Measurements from ENCODE around the gene IFT27. TPM values are rescaled to one million over a fixed set of nuclear protein-coding genes. Genes with fewer than 3 reads are reported as not detected.

The IFT27 gene
- total RNA-seq, 2 donors from 2014 or later = 15.0 to 16.0 TPM

DNA sequence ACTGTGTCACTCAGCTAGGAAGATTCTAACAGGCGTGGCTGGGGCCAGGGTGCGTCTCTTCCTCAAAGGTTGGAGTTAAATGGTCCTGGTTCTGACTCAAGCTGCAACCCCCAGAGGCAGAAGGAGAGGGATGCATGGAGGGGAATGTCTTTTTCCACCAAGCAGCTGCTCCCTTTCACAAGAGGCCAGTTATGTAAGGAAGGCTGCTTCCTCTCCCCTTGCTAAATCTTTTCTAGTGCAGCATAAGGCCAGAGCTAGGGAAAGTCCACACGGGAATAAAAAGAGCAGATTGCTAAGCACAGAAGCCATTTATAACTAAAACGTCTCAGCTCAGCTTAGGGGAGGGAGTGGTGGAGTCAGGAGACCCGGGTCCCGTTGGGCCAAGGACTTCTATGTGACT is 30.9 kb upstream of the IFT27 start:
- H3K27me3 ChIP-seq (replicated peaks; ENCODE audit: insufficient read depth) = no peaks in the 10 kb centered on the region
- ATAC-seq (ENCODE audit: insufficient number of reproducible peaks, low FRiP score, low read depth) = no peak
- DNase-seq (ENCODE audit: low spot score) = no peak
- no peak for TF ChIP-seq CTCF (IDR thresholded peaks at IDR 0.05)
- H3K9me3 ChIP-seq = no peaks in the 10 kb centered on the region
- no peak overlapping the region for H3K4me3 ChIP-seq
- H3K4me1 ChIP-seq (ENCODE audit: control insufficient read depth in 1 of 2, low read depth in 2 of 2) = no peaks in the 10 kb centered on the region
- no peaks in the 10 kb centered on the region for H3K36me3 ChIP-seq
- H3K27ac ChIP-seq = no peak overlapping the region

DNA sequence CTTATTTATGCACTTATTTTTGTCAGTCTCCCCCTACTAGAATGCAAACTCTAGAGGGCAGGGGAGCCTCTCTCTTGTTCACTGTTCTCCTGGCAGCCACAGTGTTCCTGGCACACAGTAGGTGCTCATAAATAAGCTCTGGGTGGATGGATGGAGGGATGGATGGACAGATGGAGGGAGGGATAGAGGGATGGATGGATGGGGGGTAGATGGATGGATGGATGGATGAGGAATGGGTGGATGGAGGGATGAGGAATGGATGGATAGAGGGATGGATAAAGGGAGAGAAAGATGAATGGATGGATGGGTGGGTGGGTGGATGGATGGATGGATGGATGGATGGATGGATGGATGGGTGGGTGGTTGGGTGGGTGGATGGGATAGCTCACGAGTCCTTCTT is 27.4 kb upstream of the IFT27 start:
- ATAC-seq (ENCODE audit: insufficient number of reproducible peaks, low FRiP score, low read depth) (no peak), DNase-seq (ENCODE audit: low spot score) (no peak)
- no peaks in the 10 kb centered on the region for H3K36me3 ChIP-seq
- no peaks in the 10 kb centered on the region for H3K4me1 ChIP-seq (ENCODE audit: control insufficient read depth in 1 of 2, low read depth in 2 of 2)
- TF ChIP-seq CTCF (IDR thresholded peaks at IDR 0.05) = no peak
- H3K27ac ChIP-seq = no peak overlapping the region
- H3K27me3 ChIP-seq (replicated peaks; ENCODE audit: insufficient read depth) = no peaks in the 10 kb centered on the region
- no peak overlapping the region for H3K4me3 ChIP-seq
- no peaks in the 10 kb centered on the region for H3K9me3 ChIP-seq

DNA sequence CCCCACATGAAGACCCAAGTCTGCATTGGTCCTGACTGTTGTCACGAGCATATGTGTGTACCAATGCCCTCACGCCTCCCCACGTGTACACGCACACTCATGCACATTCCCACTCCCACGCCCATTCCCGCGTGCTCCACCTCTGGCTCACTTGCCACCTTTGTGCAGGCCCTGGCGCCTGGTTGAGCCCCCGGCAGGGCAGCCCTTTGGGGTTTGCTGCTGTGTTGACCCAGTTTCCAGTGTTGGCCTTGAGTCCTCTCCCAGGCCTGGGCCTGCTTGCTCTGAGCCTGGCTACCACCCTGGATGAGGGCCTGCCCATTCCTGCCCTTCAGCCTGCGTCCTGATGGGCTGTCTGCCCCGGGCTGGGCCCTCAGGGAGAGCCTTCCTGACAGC is 22.8 kb upstream of the IFT27 start:
- Histone ChIP-seq H3K9me3 (no peaks in the 10 kb centered on the region), H3K4me3 (no peak overlapping the region), H3K27ac (no peak overlapping the region), H3K36me3 (no peaks in the 10 kb centered on the region), H3K27me3 (replicated peaks; ENCODE audit: insufficient read depth) (no peaks in the 10 kb centered on the region), H3K4me1 (ENCODE audit: control insufficient read depth in 1 of 2, low read depth in 2 of 2) (no peaks in the 10 kb centered on the region)
- TF ChIP-seq CTCF (IDR thresholded peaks at IDR 0.05) = no peak
- no peak for ATAC-seq (ENCODE audit: insufficient number of reproducible peaks, low FRiP score, low read depth)
- DNase-seq (ENCODE audit: low spot score) = no peak

DNA sequence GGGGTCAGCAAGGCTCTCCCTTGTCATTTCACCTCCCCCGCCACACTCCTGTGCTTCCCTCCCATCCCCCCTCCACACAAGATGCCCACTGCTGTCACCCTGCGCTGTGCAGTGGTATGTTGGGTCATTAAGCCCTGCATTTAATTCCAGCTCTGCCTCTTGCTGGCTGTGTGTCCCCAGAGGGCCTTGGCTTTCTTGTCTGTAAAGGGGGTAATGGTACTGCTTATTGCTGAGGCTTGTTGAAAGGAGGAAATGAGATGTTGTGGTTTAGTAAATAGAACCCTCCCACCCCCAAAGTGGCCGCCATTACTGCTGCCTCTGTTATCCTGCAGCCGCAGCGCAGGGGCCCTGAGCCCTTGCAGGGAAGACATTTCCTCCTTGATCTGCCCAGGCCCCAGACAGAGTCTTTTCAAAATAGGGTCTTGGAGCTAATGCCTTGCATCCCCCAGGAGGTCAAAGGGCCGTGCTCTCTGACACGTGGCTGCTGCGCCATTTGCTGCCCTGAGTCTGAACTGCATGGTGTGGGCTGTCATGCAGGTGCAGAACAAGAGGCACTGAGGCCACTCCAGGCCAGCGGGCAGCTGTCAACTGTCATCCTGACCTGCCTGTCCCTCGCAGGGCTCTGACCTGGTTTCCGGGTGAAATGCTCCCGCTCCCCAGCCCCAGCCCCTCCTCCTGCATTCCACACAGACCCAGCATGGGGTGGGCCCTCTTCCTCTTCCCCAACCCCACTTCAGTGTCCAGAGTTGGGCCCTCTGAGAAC is 22.2 kb upstream of the IFT27 start:
- Histone ChIP-seq H3K27ac (no peak overlapping the region), H3K4me1 (ENCODE audit: control insufficient read depth in 1 of 2, low read depth in 2 of 2) (no peaks in the 10 kb centered on the region), H3K36me3 (no peaks in the 10 kb centered on the region), H3K9me3 (no peaks in the 10 kb centered on the region), H3K27me3 (replicated peaks; ENCODE audit: insufficient read depth) (no peaks in the 10 kb centered on the region), H3K4me3 (no peak overlapping the region)
- ATAC-seq (ENCODE audit: insufficient number of reproducible peaks, low FRiP score, low read depth) (no peak), DNase-seq (ENCODE audit: low spot score) (no peak)
- no peak for TF ChIP-seq CTCF (IDR thresholded peaks at IDR 0.05)

- Histone ChIP-seq H3K27me3 (replicated peaks; ENCODE audit: insufficient read depth) (no peaks in the 10 kb centered on the region), H3K27ac (no peak overlapping the region), H3K36me3 (no peaks in the 10 kb centered on the region), H3K9me3 (no peaks in the 10 kb centered on the region), H3K4me3 (no peak overlapping the region), H3K4me1 (ENCODE audit: control insufficient read depth in 1 of 2, low read depth in 2 of 2) (no peaks in the 10 kb centered on the region)
- TF ChIP-seq CTCF (IDR thresholded peaks at IDR 0.05) = no peak
- DNase-seq (ENCODE audit: low spot score) (no peak), ATAC-seq (ENCODE audit: insufficient number of reproducible peaks, low FRiP score, low read depth) (no peak)
These were observed 21.5 kb upstream of the IFT27 start for GRCh38 chr22:36797374-36797773.
